A549 (cell line): ENCODE results near the gene RAB14. TPM values are rescaled to one million over a fixed set of nuclear protein-coding genes. Genes with fewer than 3 reads are reported as not detected.

Experiments
- ATAC-seq, 2 experiments: fragments of 200-7000 bp in 1 of 2; fragments of >200 bp in 1 of 2; cut with Nextera tagmentation in 1 of 2; cut with Tn5 transposase in 1 of 2; 3 replicates each; pipeline versions ENCODE4 v1.8.0 to v1.9.1; 2018 to 2020; ENCODE audit warnings: mild to moderate bottlenecking in 1 of 2, moderate library complexity in 1 of 2
- CTCF ChIA-PET: fragments of 300-600 bp; sonication (Branson Sonifier 250); formaldehyde crosslinking; extraction: SDS; loops from one replicate; lab custom pipeline; 2021; ENCODE audit warnings: antibody characterized with exemption, inconsistent platforms; lab: Yijun Ruan, JAX
- POLR2A ChIA-PET: fragments of 350-600 bp; formaldehyde crosslinking; extraction: SDS; loops from one replicate; lab custom pipeline; 2021; ENCODE audit warnings: antibody characterized with exemption, inconsistent platforms; lab: Yijun Ruan, JAX
- DNase-seq, 2 experiments: peaks; one replicate each; pipeline versions ENCODE4 v3.0.0 to v3.0.0-alpha.2; 2011 to 2016; ENCODE audit warnings: low read depth in 1 of 2, low spot score in 1 of 2
- FAIRE-seq: peaks from 2 replicates; lab custom pipeline; 2011; peaks lifted over from hg19 to GRCh38; lab: Jason Lieb, UNC
- H3K27ac ChIP-seq, 2 experiments: fragments of >200 bp; sonication (Bioruptor Twin); formaldehyde crosslinking; 3 replicates each; pipeline ENCODE4 v1.5.1; 2016 to 2017
- H3K4me1 ChIP-seq: fragments of >200 bp; sonication (Bioruptor Twin); formaldehyde crosslinking; 3 replicates; pipeline ENCODE4 v1.6.1; 2016
- H3K4me2 ChIP-seq: fragments of >200 bp; sonication (Bioruptor Twin); formaldehyde crosslinking; 3 replicates; pipeline ENCODE4 v1.6.1; 2016
- H3K4me3 ChIP-seq: fragments of >200 bp; sonication (Bioruptor Twin); formaldehyde crosslinking; 3 replicates; pipeline ENCODE4 v1.5.1; 2016
- H3K9me3 ChIP-seq: fragments of >200 bp; sonication (Bioruptor Twin); formaldehyde crosslinking; 3 replicates; pipeline ENCODE4 v1.6.1; 2016
- CBX2 ChIP-seq: fragments of 200-600 bp; sonication (generic); IDR thresholded peaks from 2 replicates; pipeline ENCODE4 v1.6.1; 2016; ENCODE audit warnings: low read depth, mild to moderate bottlenecking, borderline replicate concordance
- CHD4 ChIP-seq: fragments of 200-600 bp; sonication (generic); IDR thresholded peaks from 2 replicates; pipeline ENCODE4 v1.6.1; 2016; ENCODE audit warnings: antibody characterized with exemption, mild to moderate bottlenecking, borderline replicate concordance
- EHF ChIP-seq: fragments of 250-450 bp; sonication (Bioruptor Pico); IDR thresholded peaks from 2 replicates; pipeline ENCODE4 v1.5.0; 2020; ENCODE audit warnings: mild to moderate bottlenecking
- EP300 ChIP-seq, 2 experiments: fragments of >200 bp; sonication (Bioruptor Twin); formaldehyde crosslinking; IDR thresholded peaks; 2 replicates in 1 of 2; 3 replicates in 1 of 2; pipeline ENCODE4 v1.6.1; 2016 to 2017
- FOXS1 ChIP-seq: fragments of 250-450 bp; sonication (Bioruptor Pico); IDR thresholded peaks from 2 replicates; pipeline ENCODE4 v1.5.0; 2020; ENCODE audit warnings: mild to moderate bottlenecking, moderate library complexity
- HDAC2 ChIP-seq: fragments of 200-600 bp; sonication (generic); IDR thresholded peaks from 2 replicates; pipeline ENCODE4 v1.6.1; 2016
- HEYL ChIP-seq: fragments of 250-450 bp; sonication (Bioruptor Pico); IDR thresholded peaks from 2 replicates; pipeline ENCODE4 v1.8.0; 2021; ENCODE audit warnings: mild to moderate bottlenecking, moderate library complexity
- JUN ChIP-seq, 2 experiments: fragments of >200 bp; sonication (Bioruptor Twin); formaldehyde crosslinking; IDR thresholded peaks; 2 replicates in 1 of 2; 3 replicates in 1 of 2; pipeline ENCODE4 v1.6.1; 2016 to 2017
- KDM1A ChIP-seq: fragments of 200-600 bp; sonication (generic); IDR thresholded peaks from 2 replicates; pipeline ENCODE4 v1.6.1; 2016; ENCODE audit warnings: low read depth, mild to moderate bottlenecking
- KDM5A ChIP-seq: fragments of 200-600 bp; sonication (generic); IDR thresholded peaks from 2 replicates; pipeline ENCODE4 v1.6.1; 2016; ENCODE audit warnings: antibody characterized with exemption, mild to moderate bottlenecking
- MAZ ChIP-seq: fragments of 150-350 bp; IDR thresholded peaks from 2 replicates; pipeline ENCODE4 v1.6.1; 2014; ENCODE audit warnings: antibody characterized with exemption, low read depth, low read length, borderline replicate concordance
- NPAS2 ChIP-seq: fragments of 250-450 bp; sonication (Bioruptor Pico); IDR thresholded peaks from 2 replicates; pipeline ENCODE4 v1.8.0; 2022; ENCODE audit warnings: mild to moderate bottlenecking, moderate library complexity, borderline replicate concordance
- NR3C1 ChIP-seq: fragments of >200 bp; sonication (Bioruptor Twin); formaldehyde crosslinking; IDR thresholded peaks from 3 replicates; pipeline ENCODE4 v1.6.1; 2017
- POLR2AphosphoS2 ChIP-seq: conservative IDR thresholded peaks from 2 replicates; pipeline ENCODE4 v1.6.1; 2012; ENCODE audit warnings: low read length, improper control_type of control experiment, inconsistent platforms
- RAD21 ChIP-seq, 2 experiments: fragments of >200 bp in 1 of 2; sonication (Bioruptor Twin) in 1 of 2; formaldehyde crosslinking in 1 of 2; IDR thresholded peaks in 1 of 2; conservative IDR thresholded peaks in 1 of 2; 2 replicates in 1 of 2; 3 replicates in 1 of 2; pipeline ENCODE4 v1.6.1; 2012 to 2018; ENCODE audit warnings: inconsistent platforms in 1 of 2
- RFX5 ChIP-seq: fragments of 450-650 bp; IDR thresholded peaks from 2 replicates; pipeline ENCODE4 v1.7.1; 2014; ENCODE audit warnings: antibody characterized with exemption, mild to moderate bottlenecking, moderate library complexity
- SREBF2 ChIP-seq: fragments of 450-650 bp; IDR thresholded peaks from 2 replicates; pipeline ENCODE4 v1.6.1; 2014; ENCODE audit warnings: mild to moderate bottlenecking, moderate library complexity
- TP53 ChIP-seq: fragments of 250-450 bp; sonication (Bioruptor Pico); IDR thresholded peaks from 2 replicates; pipeline ENCODE4 v1.5.0; 2021; ENCODE audit warnings: mild to moderate bottlenecking, moderate library complexity
- ZFP36 ChIP-seq: fragments of 450-650 bp; IDR thresholded peaks from 2 replicates; pipeline ENCODE4 v1.6.1; 2014; ENCODE audit warnings: borderline replicate concordance; ENCODE audit not compliant: partially characterized antibody
- WGBS: methylation state at CpG from one replicate; pipeline ENCODE4 v1.1.6; 2017; ENCODE audit errors: missing lambda C conversion rate; 5-methylcytosine and 5-hydroxymethylcytosine counted together
- polyA plus RNA-seq, 4 experiments: library from polyadenylated mRNA; depleted of rRNA in 3 of 4; stranded (reverse); fragments of >200 nt; fragmentation: RNase III in 1 of 4; extraction: RNeasy Plus Mini Kit Qiagen cat#74134 plus additional on column Dnase treatment in 1 of 4; gene quantifications; 2 replicates in 3 of 4; 3 replicates in 1 of 4; pipeline ENCODE4 v1.2.3, GENCODE V29; 2011 to 2017
- TF ChIP-seq, protein P1 (sequence below): fragments of >200 bp; sonication (Bioruptor Twin); formaldehyde crosslinking; IDR thresholded peaks from 3 replicates; pipeline ENCODE4 v1.5.1; 2016
- TF ChIP-seq, protein P2 (sequence below): IDR thresholded peaks from 2 replicates; pipeline ENCODE4 v1.6.1; 2012

The RAB14 gene
- polyA plus RNA-seq, 2 of the 4 experiments (the other 2 are of a cell fraction): 38.4 to 54.1 TPM

DNA sequence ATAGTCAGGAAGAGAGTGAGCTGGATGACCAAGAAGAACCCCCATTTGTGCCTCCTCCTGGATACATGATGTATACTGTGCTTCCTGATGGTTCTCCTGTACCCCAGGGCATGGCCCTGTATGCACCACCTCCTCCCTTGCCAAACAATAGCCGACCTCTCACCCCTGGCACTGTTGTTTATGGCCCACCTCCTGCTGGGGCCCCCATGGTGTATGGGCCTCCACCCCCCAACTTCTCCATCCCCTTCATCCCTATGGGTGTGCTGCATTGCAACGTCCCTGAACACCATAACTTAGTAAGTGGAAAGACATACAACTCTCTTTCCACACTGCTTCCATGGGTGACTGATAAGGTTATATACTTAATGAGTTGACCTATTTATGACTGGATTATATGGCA, 51.5 kb downstream of the RAB14 start:
- no peaks in the 10 kb centered on the region for H3K9me3 ChIP-seq
- ATAC-seq (no peak), FAIRE-seq (no peak), DNase-seq (no peak)
- POLR2A ChIA-PET: no interaction called here
- no peak overlapping the region for H3K4me3 ChIP-seq
- 53% methylated on average over 2 of the region's 2 CpGs for WGBS
- no peak overlapping the region for H3K27ac ChIP-seq
- TF ChIP-seq EHF (no peak), TP53 (CRISPR knock-in tag) (no peak)
- TF ChIP-seq, all 56 proteins: peak for 0
- Histone ChIP-seq H3K4me2 (no peak overlapping the region), H3K4me1 (no peaks in the 10 kb centered on the region)
- CTCF ChIA-PET: interaction anchor here (1.3 kb wide), 1 partner anchor 8 kb away, joined by 3 read pairs; no protein-coding TSS in a partner anchor

DNA sequence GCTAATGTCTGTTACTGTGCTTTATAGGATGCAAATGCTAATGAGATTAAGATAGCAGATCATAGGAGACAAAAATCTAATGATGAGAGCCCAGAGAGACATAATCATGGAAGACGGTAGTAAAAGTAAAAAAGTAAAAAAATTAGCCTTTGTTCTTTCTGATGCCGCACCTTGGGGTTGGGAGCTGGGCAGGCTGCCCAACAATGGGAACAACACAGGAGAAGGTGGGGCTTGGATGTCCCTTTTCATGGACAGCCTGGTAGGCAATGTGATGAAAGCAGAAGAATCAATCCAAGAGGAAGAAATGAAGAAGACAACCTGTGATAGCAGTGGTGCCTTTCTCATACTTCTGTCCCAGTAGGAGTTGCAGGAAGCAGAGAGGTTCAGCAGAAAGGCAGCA, 57.2 kb downstream of the RAB14 start:
- Histone ChIP-seq H3K9me3 (no peaks in the 10 kb centered on the region), H3K4me3 (no peak overlapping the region), H3K4me1 (0 out of 3 replicates have a peak, but pooled peaks cover 3% of the 10 kb centered on the region)
- no peak for ATAC-seq
- no peak for DNase-seq
- POLR2A ChIA-PET: no interaction called here
- TF ChIP-seq HDAC2 (no peak), FOXS1 (CRISPR knock-in tag) (no peak)
- TF ChIP-seq, all 56 proteins: peak for 0
- no peak overlapping the region for H3K4me2 ChIP-seq
- CTCF ChIA-PET: interaction anchor here (0.7 to 1.2 kb wide), 2 partner anchors 9 to 63 kb away, joined by 3 to 4 read pairs; no protein-coding TSS in a partner anchor
- WGBS: 93% methylated on average over 2 of the region's 2 CpGs
- FAIRE-seq: no peak
- H3K27ac ChIP-seq: no peak overlapping the region

DNA sequence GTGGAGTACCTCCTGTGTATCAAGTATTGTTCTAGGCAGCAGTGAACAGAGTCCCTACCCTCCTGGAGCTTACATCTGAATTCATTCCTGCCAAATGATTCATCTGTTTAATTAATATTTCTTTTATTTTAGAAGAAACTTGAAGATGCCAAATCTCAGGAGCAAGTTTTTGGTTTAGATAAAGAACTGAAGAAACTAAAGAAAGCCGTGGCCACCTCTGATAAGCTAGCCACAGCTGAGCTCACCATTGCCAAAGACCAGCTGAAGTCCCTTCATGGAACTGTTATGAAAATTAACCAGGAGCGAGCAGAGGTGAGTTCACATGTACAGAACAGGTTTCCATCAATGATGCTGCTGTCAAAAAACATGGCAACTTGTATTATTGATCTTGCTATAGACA, 57.9 kb downstream of the RAB14 start:
- POLR2A ChIA-PET: no interaction called here
- 0 out of 3 replicates have a peak, but pooled peaks cover 3% of the 10 kb centered on the region for H3K4me1 ChIP-seq
- FAIRE-seq: no peak
- CTCF ChIA-PET: interaction anchor here (1.2 kb wide), 1 partner anchor 8 kb away, joined by 4 read pairs; no protein-coding TSS in a partner anchor
- TF ChIP-seq ZFP36: no peak
- no peak for TF ChIP-seq HEYL (CRISPR knock-in tag)
- TF ChIP-seq SREBF2: no peak
- no peak for TF ChIP-seq MAZ
- TF ChIP-seq NPAS2 (CRISPR knock-in tag): no peak
- TF ChIP-seq EP300 (IDR thresholded peaks at IDR 0.05): no peak
- no peak for TF ChIP-seq FOXS1 (CRISPR knock-in tag)
- TF ChIP-seq CBX2: no peak
- TF ChIP-seq HDAC2: no peak
- no peak for TF ChIP-seq CHD4
- TF ChIP-seq JUN (IDR thresholded peaks at IDR 0.05): no peak
- no peak for TF ChIP-seq KDM5A
- TF ChIP-seq, protein P1, sequence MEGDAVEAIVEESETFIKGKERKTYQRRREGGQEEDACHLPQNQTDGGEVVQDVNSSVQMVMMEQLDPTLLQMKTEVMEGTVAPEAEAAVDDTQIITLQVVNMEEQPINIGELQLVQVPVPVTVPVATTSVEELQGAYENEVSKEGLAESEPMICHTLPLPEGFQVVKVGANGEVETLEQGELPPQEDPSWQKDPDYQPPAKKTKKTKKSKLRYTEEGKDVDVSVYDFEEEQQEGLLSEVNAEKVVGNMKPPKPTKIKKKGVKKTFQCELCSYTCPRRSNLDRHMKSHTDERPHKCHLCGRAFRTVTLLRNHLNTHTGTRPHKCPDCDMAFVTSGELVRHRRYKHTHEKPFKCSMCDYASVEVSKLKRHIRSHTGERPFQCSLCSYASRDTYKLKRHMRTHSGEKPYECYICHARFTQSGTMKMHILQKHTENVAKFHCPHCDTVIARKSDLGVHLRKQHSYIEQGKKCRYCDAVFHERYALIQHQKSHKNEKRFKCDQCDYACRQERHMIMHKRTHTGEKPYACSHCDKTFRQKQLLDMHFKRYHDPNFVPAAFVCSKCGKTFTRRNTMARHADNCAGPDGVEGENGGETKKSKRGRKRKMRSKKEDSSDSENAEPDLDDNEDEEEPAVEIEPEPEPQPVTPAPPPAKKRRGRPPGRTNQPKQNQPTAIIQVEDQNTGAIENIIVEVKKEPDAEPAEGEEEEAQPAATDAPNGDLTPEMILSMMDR: no peak
- no peak for TF ChIP-seq RAD21 (conservative IDR thresholded peaks at IDR 0.05 in 1 of 2, IDR thresholded peaks at IDR 0.05 in 1 of 2)
- TF ChIP-seq, protein P2, sequence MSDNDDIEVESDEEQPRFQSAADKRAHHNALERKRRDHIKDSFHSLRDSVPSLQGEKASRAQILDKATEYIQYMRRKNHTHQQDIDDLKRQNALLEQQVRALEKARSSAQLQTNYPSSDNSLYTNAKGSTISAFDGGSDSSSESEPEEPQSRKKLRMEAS: no peak
- TF ChIP-seq POLR2AphosphoS2: no peak
- no peak for TF ChIP-seq KDM1A
- TF ChIP-seq, all 56 proteins: peak for 0
- Histone ChIP-seq H3K9me3 (no peaks in the 10 kb centered on the region), H3K4me2 (no peak overlapping the region), H3K4me3 (no peak overlapping the region), H3K27ac (no peak overlapping the region)
- 94% methylated on average over 2 of the region's 2 CpGs for WGBS
- ATAC-seq (no peak), DNase-seq (no peak)

DNA sequence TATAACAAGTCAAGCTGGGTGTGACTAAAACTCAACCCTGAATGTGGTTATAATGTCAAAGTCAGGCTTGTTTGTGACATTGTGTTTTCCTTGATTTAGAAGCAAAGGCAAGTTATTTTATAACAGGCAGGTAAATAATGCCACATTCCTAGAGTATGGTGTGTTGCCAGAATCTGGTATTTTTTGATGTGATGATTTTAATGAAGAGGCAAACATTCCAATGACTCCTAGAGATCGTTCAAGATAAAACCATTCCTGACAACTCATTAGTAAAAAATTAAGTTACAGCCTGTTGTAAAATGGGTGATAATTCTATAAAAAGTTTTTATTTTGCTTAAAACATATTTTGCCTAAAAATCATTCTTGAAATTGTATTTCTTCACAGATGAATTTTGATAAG, 60.0 kb downstream of the RAB14 start:
- ChIA-PET POLR2A (no interaction called here), CTCF (no interaction called here)
- Histone ChIP-seq H3K27ac (no peak overlapping the region), H3K4me3 (no peak overlapping the region), H3K4me2 (no peak overlapping the region), H3K4me1 (0 out of 3 replicates have a peak, but pooled peaks cover 3% of the 10 kb centered on the region), H3K9me3 (no peaks in the 10 kb centered on the region)
- WGBS: 57% methylated on average over 1 of the region's 1 CpG
- DNase-seq (no peak), FAIRE-seq (no peak), ATAC-seq (no peak)
- TF ChIP-seq NR3C1 (no peak), RFX5 (no peak)
